Natural killer cell (primary cell): ENCODE results near the gene LRRC8A. TPM values are rescaled to one million over a fixed set of nuclear protein-coding genes. Genes with fewer than 3 reads are reported as not detected.

ENCODE experiments used
- ATAC-seq, 3 donors: fragments of 150-1000 bp in 2 of 3; fragments of 200-7000 bp in 1 of 3; cut with Tn5 transposase; 1 replicate in 1 of 3; 2 replicates in 2 of 3; pipeline ENCODE4 v1.10.0; 2021; ENCODE audit warnings: mild to moderate bottlenecking in 2 of 3, moderate library complexity in 2 of 3
- DNase-seq, 2 donors: peaks; one replicate each; pipeline versions ENCODE4 v3.0.0 to v3.0.0-alpha.2; 2013 to 2021; ENCODE audit warnings: mixed read lengths in 1 of 2
- H3K27ac ChIP-seq: one replicate; pipeline ENCODE4 v1.5.1; 2013; ENCODE audit warnings: mild to moderate bottlenecking, low read length
- H3K27me3 ChIP-seq: one replicate; pipeline ENCODE4 v1.6.1; 2013; ENCODE audit warnings: low read length; ENCODE audit not compliant: control insufficient read depth, insufficient read depth
- H3K36me3 ChIP-seq: one replicate; pipeline ENCODE4 v1.6.1; 2013; ENCODE audit warnings: low read length; ENCODE audit not compliant: control insufficient read depth, insufficient read depth
- H3K4me1 ChIP-seq: one replicate; pipeline ENCODE4 v1.6.1; 2013; ENCODE audit warnings: low read length; ENCODE audit not compliant: control insufficient read depth, insufficient read depth
- H3K4me3 ChIP-seq: one replicate; pipeline ENCODE4 v1.5.1; 2013; ENCODE audit warnings: low read length
- H3K9me3 ChIP-seq: one replicate; pipeline ENCODE4 v1.6.1; 2013; ENCODE audit warnings: low read length; ENCODE audit not compliant: control insufficient read depth, insufficient read depth
- H3K27ac Mint-ChIP-seq, 2 donors: one replicate each; pipeline ENCODE4 v1.8.0; 2022; ENCODE audit warnings: mild to moderate bottlenecking in 2 of 2, mixed read lengths in 2 of 2, moderate library complexity in 1 of 2
- H3K27me3 Mint-ChIP-seq, 2 donors: one replicate each; pipeline ENCODE4 v1.8.0; 2022; ENCODE audit warnings: low read depth in 2 of 2, mixed read lengths in 2 of 2
- H3K36me3 Mint-ChIP-seq: one replicate; pipeline ENCODE4 v1.8.0; 2022; ENCODE audit warnings: mixed read lengths
- H3K4me1 Mint-ChIP-seq, 2 donors: one replicate each; pipeline ENCODE4 v1.8.0; 2022; ENCODE audit warnings: mixed read lengths in 2 of 2
- H3K4me3 Mint-ChIP-seq: one replicate; pipeline ENCODE4 v1.8.0; 2022; ENCODE audit warnings: mild to moderate bottlenecking, moderate library complexity, mixed read lengths
- H3K9me3 Mint-ChIP-seq, 2 donors: one replicate each; pipeline ENCODE4 v1.8.0; 2022; ENCODE audit warnings: mixed read lengths in 2 of 2
- WGBS: methylation state at CpG from one replicate; pipeline ENCODE4 v1.1.7; 2013; ENCODE audit warnings: missing lambda C conversion rate; ENCODE audit not compliant: insufficient coverage; 5-methylcytosine and 5-hydroxymethylcytosine counted together
- intact Hi-C: fragments of 100-400 bp; cut with micrococcal nuclease; formaldehyde crosslinking; loops from one replicate; pipeline ENCODE4 v1.14.2; 2022
- total RNA-seq, 4 donors: library from RNA; stranded (reverse); fragments of 120-200 nt in 1 of 4; gene quantifications; one replicate each; pipeline versions ENCODE4 v1.2.3 to v1.2.4, GENCODE V29; 2013 to 2022
- TF ChIP-seq, protein P1 (sequence below): fragments of 200-600 bp; IDR thresholded peaks from one replicate; pipeline ENCODE4 v1.8.0; 2022; ENCODE audit warnings: antibody characterized with exemption

LRRC8A gene
- total RNA-seq, 3 donors from 2014 or later (not counting 1 experiment from before 2014, with no cell fraction given): 60.0 to 82.9 (median 67.9) TPM

DNA sequence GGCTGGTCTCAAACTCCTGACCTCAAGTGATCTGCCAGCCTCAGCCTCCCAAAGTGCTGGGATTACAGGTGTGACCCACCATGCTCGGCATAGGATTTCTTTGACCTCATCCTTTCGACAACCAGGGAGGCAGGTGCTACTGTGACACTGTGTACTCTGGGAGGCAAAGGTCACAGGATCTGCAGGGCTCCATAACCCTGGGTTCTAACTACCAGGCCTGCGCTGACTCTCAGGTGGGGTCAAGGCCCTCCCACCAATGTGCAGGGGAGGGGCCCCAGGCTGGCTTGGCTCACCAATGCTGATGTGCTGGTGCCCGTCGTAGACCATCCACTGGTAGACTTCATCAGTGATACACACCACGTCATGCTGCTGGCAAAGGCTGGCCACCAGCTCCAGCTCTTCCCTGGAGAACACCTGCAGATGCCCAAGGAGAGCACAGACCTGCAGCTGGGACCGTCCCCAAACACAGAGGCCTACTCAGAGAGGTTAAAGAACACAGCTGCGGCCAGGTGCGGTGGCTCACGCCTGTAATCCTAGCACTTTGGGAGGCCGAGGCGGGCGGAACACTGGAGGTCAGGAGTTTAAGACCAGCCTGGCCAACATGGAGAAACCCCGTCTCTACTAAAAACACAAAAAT, 45.3 kb upstream of the LRRC8A start:
- no peaks in the 10 kb centered on the region for H3K4me1 ChIP-seq
- no peak overlapping the region for H3K27ac ChIP-seq
- intact Hi-C loops: no loop called here
- Mint-ChIP-seq H3K27me3 (no peaks in the 10 kb centered on the region), H3K4me1 (no peaks in the 10 kb centered on the region), H3K4me3 (no peak overlapping the region), H3K9me3 (no peaks in the 10 kb centered on the region), H3K27ac (no peak overlapping the region), H3K36me3 (no peaks in the 10 kb centered on the region)
- ATAC-seq (no peak), DNase-seq (no peak)
- H3K36me3 ChIP-seq: no peaks in the 10 kb centered on the region
- H3K4me3 ChIP-seq: no peak overlapping the region
- 91% methylated on average over 14 of the region's 14 CpGs for WGBS
- TF ChIP-seq, protein P1, sequence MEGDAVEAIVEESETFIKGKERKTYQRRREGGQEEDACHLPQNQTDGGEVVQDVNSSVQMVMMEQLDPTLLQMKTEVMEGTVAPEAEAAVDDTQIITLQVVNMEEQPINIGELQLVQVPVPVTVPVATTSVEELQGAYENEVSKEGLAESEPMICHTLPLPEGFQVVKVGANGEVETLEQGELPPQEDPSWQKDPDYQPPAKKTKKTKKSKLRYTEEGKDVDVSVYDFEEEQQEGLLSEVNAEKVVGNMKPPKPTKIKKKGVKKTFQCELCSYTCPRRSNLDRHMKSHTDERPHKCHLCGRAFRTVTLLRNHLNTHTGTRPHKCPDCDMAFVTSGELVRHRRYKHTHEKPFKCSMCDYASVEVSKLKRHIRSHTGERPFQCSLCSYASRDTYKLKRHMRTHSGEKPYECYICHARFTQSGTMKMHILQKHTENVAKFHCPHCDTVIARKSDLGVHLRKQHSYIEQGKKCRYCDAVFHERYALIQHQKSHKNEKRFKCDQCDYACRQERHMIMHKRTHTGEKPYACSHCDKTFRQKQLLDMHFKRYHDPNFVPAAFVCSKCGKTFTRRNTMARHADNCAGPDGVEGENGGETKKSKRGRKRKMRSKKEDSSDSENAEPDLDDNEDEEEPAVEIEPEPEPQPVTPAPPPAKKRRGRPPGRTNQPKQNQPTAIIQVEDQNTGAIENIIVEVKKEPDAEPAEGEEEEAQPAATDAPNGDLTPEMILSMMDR: no peak
- H3K27me3 ChIP-seq: no peaks in the 10 kb centered on the region
- no peaks in the 10 kb centered on the region for H3K9me3 ChIP-seq

DNA sequence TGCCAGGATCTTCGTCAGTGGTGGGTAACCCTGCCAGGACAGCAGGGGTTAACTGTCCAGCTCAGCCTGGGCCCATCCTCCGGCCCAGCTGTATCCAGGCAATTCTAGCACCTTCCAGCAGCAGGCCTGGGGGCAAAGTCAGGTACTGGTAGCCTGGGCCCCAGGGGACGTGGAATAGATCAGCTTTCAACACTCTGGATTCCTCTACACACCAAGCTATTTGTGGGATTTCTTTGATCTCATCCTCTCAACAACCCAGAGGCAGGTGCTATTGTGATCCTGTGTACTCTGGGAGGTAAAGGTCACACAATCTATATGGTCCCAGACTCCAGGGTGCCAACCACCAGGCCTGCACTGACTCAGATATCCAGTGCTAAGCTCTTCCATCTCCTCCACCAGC, 43.6 kb upstream of the LRRC8A start:
- intact Hi-C loops: no loop called here

DNA sequence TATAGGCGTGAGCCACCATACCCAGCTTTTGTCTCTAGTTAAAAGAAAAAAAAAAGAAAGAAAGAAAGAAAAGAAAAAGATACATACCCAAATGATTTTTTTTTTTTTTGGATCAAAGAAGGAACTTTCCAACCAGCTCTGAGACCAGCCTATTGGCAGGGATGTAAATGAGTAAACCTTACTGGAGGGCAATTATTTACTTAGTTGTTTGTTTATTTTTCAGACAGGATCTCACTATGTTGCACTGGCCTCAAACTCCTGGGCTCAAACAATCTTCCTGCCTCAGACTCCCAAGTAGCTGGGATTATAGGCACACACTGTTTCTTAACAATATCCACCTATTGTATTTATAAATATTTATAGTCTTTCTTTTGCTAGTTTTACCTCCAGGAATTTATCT, 41.4 kb upstream of the LRRC8A start:
- H3K27me3 Mint-ChIP-seq: no peaks in the 10 kb centered on the region
- no peaks in the 10 kb centered on the region for H3K4me1 ChIP-seq
- no peak overlapping the region for H3K27ac ChIP-seq
- no peaks in the 10 kb centered on the region for H3K9me3 ChIP-seq
- 80% methylated on average over 1 of the region's 1 CpG for WGBS
- H3K4me3 Mint-ChIP-seq: no peak overlapping the region
- H3K4me1 Mint-ChIP-seq: no peaks in the 10 kb centered on the region
- H3K4me3 ChIP-seq: no peak overlapping the region
- DNase-seq (no peak), ATAC-seq (no peak)
- H3K27ac Mint-ChIP-seq: no peak overlapping the region
- no peaks in the 10 kb centered on the region for H3K9me3 Mint-ChIP-seq
- intact Hi-C loops: no loop called here
- no peaks in the 10 kb centered on the region for H3K36me3 ChIP-seq
- no peaks in the 10 kb centered on the region for H3K27me3 ChIP-seq
- no peaks in the 10 kb centered on the region for H3K36me3 Mint-ChIP-seq
- TF ChIP-seq, protein P1: no peak

More for the DNA sequence above, 43.6 kb upstream of the LRRC8A start:
- WGBS: 95% methylated on average over 3 of the region's 3 CpGs
- Mint-ChIP-seq H3K9me3 (no peaks in the 10 kb centered on the region), H3K36me3 (no peaks in the 10 kb centered on the region), H3K4me3 (no peak overlapping the region), H3K27ac (no peak overlapping the region), H3K27me3 (no peaks in the 10 kb centered on the region), H3K4me1 (no peaks in the 10 kb centered on the region)
- no peak for ATAC-seq
- H3K27ac ChIP-seq: no peak overlapping the region
- H3K9me3 ChIP-seq: no peaks in the 10 kb centered on the region
- TF ChIP-seq, protein P1: no peak
- no peak overlapping the region for H3K4me3 ChIP-seq
- no peaks in the 10 kb centered on the region for H3K36me3 ChIP-seq
- no peak for DNase-seq
- H3K27me3 ChIP-seq: no peaks in the 10 kb centered on the region
- H3K4me1 ChIP-seq: no peaks in the 10 kb centered on the region
